HepG2 (cell line): ENCODE data around the gene PRELID2.

ENCODE experiments used
- ASH2L ChIP-seq: fragments of 300-600, 200-600 bp; sonication (generic); IDR thresholded peaks from 2 replicates; pipeline ENCODE4 v1.7.0; 2017; ENCODE audit warnings: low read depth, mild to moderate bottlenecking, moderate library complexity, mixed read lengths, low read length; ENCODE audit not compliant: insufficient read length
- CTCF ChIP-seq: sonication (generic); formaldehyde crosslinking; IDR thresholded peaks from 2 replicates; pipeline ENCODE4 v1.5.0; 2020; ENCODE audit warnings: mild to moderate bottlenecking, missing genetic modification reagents, moderate library complexity
- DNMT1 ChIP-seq: sonication (generic); formaldehyde crosslinking; IDR thresholded peaks from 2 replicates; pipeline ENCODE4 v1.5.1; 2020; ENCODE audit warnings: mild to moderate bottlenecking, missing genetic modification reagents
- MIXL1 ChIP-seq: IDR thresholded peaks from 2 replicates; pipeline ENCODE4 v1.6.1; 2016
- PHB2 ChIP-seq: fragments of 450-650 bp; IDR thresholded peaks from 2 replicates; pipeline ENCODE4 v1.6.1; 2018; ENCODE audit not compliant: partially characterized antibody
- POLR2AphosphoS5 ChIP-seq: IDR thresholded peaks from 2 replicates; pipeline ENCODE4 v1.6.1; 2012; ENCODE audit warnings: low read depth, low read length
- ZNF407 ChIP-seq: sonication (generic); formaldehyde crosslinking; IDR thresholded peaks from one replicate; pipeline ENCODE4 v1.5.1; 2020; ENCODE audit warnings: mild to moderate bottlenecking, missing genetic modification reagents; ENCODE audit errors: not compliant biosample characterization
- ZNF782 ChIP-seq: sonication (generic); formaldehyde crosslinking; IDR thresholded peaks from 2 replicates; pipeline ENCODE4 v1.4.0; 2020; ENCODE audit warnings: missing genetic modification reagents, mild to moderate bottlenecking, borderline replicate concordance

- TF ChIP-seq DNMT1: no peak
- TF ChIP-seq MIXL1 (CRISPR knock-in tag): no peak
- TF ChIP-seq PHB2: no peak
- no peak for TF ChIP-seq ZNF407
- no peak for TF ChIP-seq ASH2L
- no peak for TF ChIP-seq POLR2AphosphoS5
- TF ChIP-seq CTCF (CRISPR knock-in tag): no peak
- TF ChIP-seq ZNF782 (CRISPR knock-in tag): no peak
These were observed 17.8 kb upstream of the PRELID2 start for GRCh38 chr5:145852990-145853389.
